Neutrophil (primary cell): ENCODE measurements around the gene FAM43A.

Experiments used
- H3K27ac ChIP-seq: fragments of 200-600 bp; sonication (generic); 2 replicates; pipeline ENCODE4 v1.5.1; 2016; ENCODE audit warnings: mild to moderate bottlenecking, moderate library complexity
- H3K27me3 ChIP-seq: fragments of 200-600 bp; sonication (generic); 2 replicates; pipeline ENCODE4 v1.6.0; 2016; ENCODE audit warnings: mild to moderate bottlenecking
- H3K36me3 ChIP-seq: fragments of 200-600 bp; sonication (generic); 2 replicates; pipeline ENCODE4 v1.5.1; 2017
- H3K4me1 ChIP-seq, 2 experiments: fragments of 200-600 bp in 1 of 2; sonication (generic) in 1 of 2; 1 replicate in 1 of 2; 2 replicates in 1 of 2; pipeline versions ENCODE4 v1.5.1 to v1.6.1; 2013 to 2016; ENCODE audit warnings: low read depth in 1 of 2, low read length in 1 of 2, mild to moderate bottlenecking in 1 of 2, moderate library complexity in 1 of 2; ENCODE audit not compliant: control insufficient read depth in 1 of 2, insufficient read depth in 1 of 2
- H3K4me3 ChIP-seq, 2 experiments: fragments of 200-600 bp in 1 of 2; sonication (generic) in 1 of 2; 1 replicate in 1 of 2; 2 replicates in 1 of 2; pipeline ENCODE4 v1.5.1; 2013 to 2016; ENCODE audit warnings: low read depth in 1 of 2, low read length in 1 of 2, mild to moderate bottlenecking in 1 of 2, moderate library complexity in 1 of 2
- H3K9me3 ChIP-seq: fragments of 200-600 bp; sonication (generic); 2 replicates; pipeline ENCODE4 v1.5.1; 2016
- CTCF ChIP-seq: fragments of 200-600 bp; sonication (generic); IDR thresholded peaks from 2 replicates; pipeline ENCODE4 v1.5.1; 2016; ENCODE audit warnings: antibody characterized with exemption

The FAM43A gene

GRCh38 chr3:194659778-194660177 lies 25.9 kb upstream of the FAM43A start:
- Histone ChIP-seq H3K36me3 (peaks cover 11% of the 10 kb centered on the region), H3K9me3 (no peaks in the 10 kb centered on the region), H3K4me3 (no peak overlapping the region), H3K27ac (no peak overlapping the region), H3K4me1 (peaks cover 16% of the 10 kb centered on the region in 2 experiments), H3K27me3 (no peaks in the 10 kb centered on the region)
- TF ChIP-seq CTCF: no peak

- Histone ChIP-seq H3K4me3 (no peak overlapping the region), H3K27ac (peak overlapping the region; percentile 18), H3K4me1 (peaks cover 16% of the 10 kb centered on the region in 2 experiments), H3K9me3 (no peaks in the 10 kb centered on the region), H3K27me3 (no peaks in the 10 kb centered on the region), H3K36me3 (peaks cover 22% of the 10 kb centered on the region)
- no peak for TF ChIP-seq CTCF
These were observed 24.3 kb upstream of the FAM43A start for GRCh38 chr3:194661374-194661773.

- Histone ChIP-seq H3K9me3 (no peaks in the 10 kb centered on the region), H3K36me3 (peaks cover 25% of the 10 kb centered on the region), H3K4me3 (no peak overlapping the region)
These were observed 23.7 kb upstream of the FAM43A start for GRCh38 chr3:194661946-194662345.

GRCh38 chr3:194664857-194665256 lies 20.8 kb upstream of the FAM43A start:
- Histone ChIP-seq H3K4me1 (peaks cover 16% of the 10 kb centered on the region in 2 experiments), H3K4me3 (no peak overlapping the region), H3K9me3 (no peaks in the 10 kb centered on the region), H3K27me3 (no peaks in the 10 kb centered on the region), H3K27ac (no peak overlapping the region), H3K36me3 (peaks cover 20% of the 10 kb centered on the region)
- no peak for TF ChIP-seq CTCF

More at GRCh38 chr3:194661946-194662345, 23.7 kb upstream of the FAM43A start:
- no peaks in the 10 kb centered on the region for H3K27me3 ChIP-seq
- no peak for TF ChIP-seq CTCF
- peaks cover 16% of the 10 kb centered on the region in 2 experiments for H3K4me1 ChIP-seq
- peak overlapping the region; percentile 18 for H3K27ac ChIP-seq

- Histone ChIP-seq H3K27me3 (no peaks in the 10 kb centered on the region), H3K4me3 (no peak overlapping the region), H3K4me1 (peaks cover 9 to 12% of the 10 kb centered on the region in 2 experiments), H3K27ac (no peak overlapping the region), H3K9me3 (no peaks in the 10 kb centered on the region), H3K36me3 (peaks cover 18% of the 10 kb centered on the region)
- TF ChIP-seq CTCF: no peak
These were observed 18.3 kb upstream of the FAM43A start for GRCh38 chr3:194667363-194667762.

GRCh38 chr3:194671511-194671899 lies 14.2 kb upstream of the FAM43A start:
- peak overlapping the region; percentile 79 to 87 for H3K4me3 ChIP-seq
- H3K36me3 ChIP-seq: peaks cover 6% of the 10 kb centered on the region
- H3K4me1 ChIP-seq: peaks cover 17 to 20% of the 10 kb centered on the region in 2 experiments
- H3K27me3 ChIP-seq: peaks cover 9% of the 10 kb centered on the region
- no peak for TF ChIP-seq CTCF
- peak overlapping the region; percentile 93 for H3K27ac ChIP-seq
- no peaks in the 10 kb centered on the region for H3K9me3 ChIP-seq
